ENCODE data around the gene FBXO10. TPM values are rescaled to one million over a fixed set of nuclear protein-coding genes. Genes with fewer than 3 reads are reported as not detected.
"Not testable (repeated sequence)": the region's sequence is repeated elsewhere in the genome, so short reads cannot be mapped to it uniquely, and the experiment has no call there.

The FBXO10 gene
- total RNA-seq, 5 donors from 2014 or later (not counting 1 experiment from before 2014, with no cell fraction given): 2.9 to 5.0 (median 3.8) TPM

GRCh38 chr9:37602817-37603216 is 26.6 kb upstream of the FBXO10 start:
- H3K27ac ChIP-seq (ENCODE audit: low read length): no peak overlapping the region
- no peak overlapping the region for H3K27ac Mint-ChIP-seq
- H3K9me3 Mint-ChIP-seq: no peaks in the 10 kb centered on the region
- no peaks in the 10 kb centered on the region for H3K4me1 Mint-ChIP-seq
- H3K36me3 ChIP-seq (ENCODE audit: control insufficient read depth in 2 of 2, extremely low read depth in 1 of 2, insufficient read depth in 1 of 2, low read length in 1 of 2): no peaks in the 10 kb centered on the region
- H3K9me3 ChIP-seq: no peaks in the 10 kb centered on the region
- ChIA-PET POLR2A (no interaction called here), CTCF (no interaction called here)
- H3K36me3 Mint-ChIP-seq: no peaks in the 10 kb centered on the region
- H3K27me3 ChIP-seq (replicated peaks in 1 of 2; ENCODE audit: control insufficient read depth in 2 of 2, extremely low read depth in 1 of 2, insufficient read depth in 2 of 2, low read length in 1 of 2): peaks cover 2 to 18% of the 10 kb centered on the region in 2 experiments
- H3K4me3 Mint-ChIP-seq: no peak overlapping the region
- DNase-seq (no peak), ATAC-seq (replicated peaks in 1 of 4) (no peak)
- no peaks in the 10 kb centered on the region for H3K4me1 ChIP-seq (ENCODE audit: control insufficient read depth in 1 of 2, extremely low read depth in 1 of 2, insufficient read depth in 2 of 2, low read length in 2 of 2)
- WGBS (ENCODE audit: insufficient coverage): 83% methylated on average over 5 of the region's 5 CpGs
- no peak overlapping the region for H3K4me3 ChIP-seq (ENCODE audit: control insufficient read depth in 1 of 2, extremely low read depth in 1 of 2, low read length in 1 of 2)
- H3K27me3 Mint-ChIP-seq: peaks cover 22 to 29% of the 10 kb centered on the region in 2 donors

GRCh38 chr9:37602061-37602460 is 25.9 kb upstream of the FBXO10 start:
- not testable (repeated sequence) for H3K4me3 Mint-ChIP-seq
- WGBS (ENCODE audit: insufficient coverage): no CpG with 5 or more reads among the region's 4 CpGs

GRCh38 chr9:37596504-37596903 is 20.3 kb upstream of the FBXO10 start:
- CTCF ChIA-PET: interaction anchor here in 1 of 2 donors (0.6 kb wide), 1 partner anchor 17 kb away, joined by 3 read pairs; no protein-coding TSS in a partner anchor
- Histone ChIP-seq H3K36me3 (ENCODE audit: control insufficient read depth in 2 of 2, extremely low read depth in 1 of 2, insufficient read depth in 1 of 2, low read length in 1 of 2) (no peaks in the 10 kb centered on the region), H3K4me3 (ENCODE audit: control insufficient read depth in 1 of 2, extremely low read depth in 1 of 2, low read length in 1 of 2) (no peak overlapping the region), H3K27me3 (replicated peaks in 1 of 2; ENCODE audit: control insufficient read depth in 2 of 2, extremely low read depth in 1 of 2, insufficient read depth in 2 of 2, low read length in 1 of 2) (peaks cover 0 to 3% of the 10 kb centered on the region in 2 experiments), H3K9me3 (no peaks in the 10 kb centered on the region), H3K4me1 (ENCODE audit: control insufficient read depth in 1 of 2, extremely low read depth in 1 of 2, insufficient read depth in 2 of 2, low read length in 2 of 2) (peaks cover 7 to 21% of the 10 kb centered on the region in 2 experiments), H3K27ac (ENCODE audit: low read length) (no peak overlapping the region)
- ATAC-seq (replicated peaks in 1 of 4) (no peak), DNase-seq (no peak)
- no peaks in the 10 kb centered on the region for H3K36me3 Mint-ChIP-seq
- H3K27me3 Mint-ChIP-seq: peaks cover 21 to 23% of the 10 kb centered on the region in 2 donors
- H3K4me1 Mint-ChIP-seq: peaks cover 10 to 22% (median 21%) of the 10 kb centered on the region in 3 donors
- POLR2A ChIA-PET: no interaction called here
- H3K4me3 Mint-ChIP-seq: no peak overlapping the region
- H3K27ac Mint-ChIP-seq: no peak overlapping the region
- no peaks in the 10 kb centered on the region for H3K9me3 Mint-ChIP-seq
- WGBS (ENCODE audit: insufficient coverage): 60% methylated on average over 1 of the region's 2 CpGs

More at GRCh38 chr9:37602061-37602460, 25.9 kb upstream of the FBXO10 start:
- H3K36me3 Mint-ChIP-seq; H3K27ac Mint-ChIP-seq; H3K4me1 ChIP-seq (ENCODE audit: control insufficient read depth in 1 of 2, extremely low read depth in 1 of 2, insufficient read depth in 2 of 2, low read length in 2 of 2); H3K9me3 ChIP-seq; POLR2A ChIA-PET; H3K36me3 ChIP-seq (ENCODE audit: control insufficient read depth in 2 of 2, extremely low read depth in 1 of 2, insufficient read depth in 1 of 2, low read length in 1 of 2); H3K4me1 Mint-ChIP-seq; H3K9me3 Mint-ChIP-seq; CTCF ChIA-PET; H3K27ac ChIP-seq (ENCODE audit: low read length); H3K4me3 ChIP-seq (ENCODE audit: control insufficient read depth in 1 of 2, extremely low read depth in 1 of 2, low read length in 1 of 2); ATAC-seq (replicated peaks in 1 of 4); DNase-seq: not testable (repeated sequence)
- H3K27me3 ChIP-seq (replicated peaks in 1 of 2; ENCODE audit: control insufficient read depth in 2 of 2, extremely low read depth in 1 of 2, insufficient read depth in 2 of 2, low read length in 1 of 2): peaks cover 2 to 17% of the 10 kb centered on the region in 2 experiments
- peaks cover 18 to 26% of the 10 kb centered on the region in 2 donors for H3K27me3 Mint-ChIP-seq

- H3K27ac Mint-ChIP-seq: peak overlapping the region in 1 of 2 donors; percentile 11
- POLR2A ChIA-PET: no interaction called here
- ATAC-seq (replicated peaks in 1 of 4) (no peak), DNase-seq (no peak)
- Histone ChIP-seq H3K27ac (ENCODE audit: low read length) (no peak overlapping the region), H3K27me3 (replicated peaks in 1 of 2; ENCODE audit: control insufficient read depth in 2 of 2, extremely low read depth in 1 of 2, insufficient read depth in 2 of 2, low read length in 1 of 2) (no peaks in the 10 kb centered on the region), H3K4me1 (ENCODE audit: control insufficient read depth in 1 of 2, extremely low read depth in 1 of 2, insufficient read depth in 2 of 2, low read length in 2 of 2) (peaks cover 17 to 34% of the 10 kb centered on the region in 2 experiments), H3K9me3 (no peaks in the 10 kb centered on the region), H3K4me3 (ENCODE audit: control insufficient read depth in 1 of 2, extremely low read depth in 1 of 2, low read length in 1 of 2) (no peak overlapping the region), H3K36me3 (ENCODE audit: control insufficient read depth in 2 of 2, extremely low read depth in 1 of 2, insufficient read depth in 1 of 2, low read length in 1 of 2) (peaks cover 0 to 3% of the 10 kb centered on the region in 2 donors)
- H3K4me3 Mint-ChIP-seq: peak overlapping the region; percentile 46 to 97 (median 57)
- H3K4me1 Mint-ChIP-seq: peaks cover 29 to 42% (median 41%) of the 10 kb centered on the region in 3 donors
- H3K27me3 Mint-ChIP-seq: peaks cover 14 to 15% of the 10 kb centered on the region in 2 donors
- no peaks in the 10 kb centered on the region for H3K36me3 Mint-ChIP-seq
- 93% methylated on average over 3 of the region's 6 CpGs for WGBS (ENCODE audit: insufficient coverage)
- CTCF ChIA-PET: interaction anchor here (0.6 to 1.4 kb wide), 5 partner anchors 18 to 1227 kb away, joined by 3 read pairs; partner anchors contain the start of gene FBXO10 (in 1 of the 2)
- no peaks in the 10 kb centered on the region for H3K9me3 Mint-ChIP-seq
Observed at GRCh38 chr9:37593883-37594448, 17.8 kb upstream of the FBXO10 start.

GRCh38 chr9:37592108-37592951 is 16.1 kb upstream of the FBXO10 start, which contains the start of gene TOMM5:
TOMM5 (minus strand) TSS chr9:37592597; CDS start chr9:37592532, 65 bp downstream.
- Histone ChIP-seq H3K4me1 (ENCODE audit: control insufficient read depth in 1 of 2, extremely low read depth in 1 of 2, insufficient read depth in 2 of 2, low read length in 2 of 2) (peaks cover 17 to 34% of the 10 kb centered on the region in 2 experiments), H3K4me3 (ENCODE audit: control insufficient read depth in 1 of 2, extremely low read depth in 1 of 2, low read length in 1 of 2) (peak within 1 kb of the TSS; percentile 98), H3K27ac (ENCODE audit: low read length) (peak within 1 kb of the TSS; percentile 66), H3K27me3 (replicated peaks in 1 of 2; ENCODE audit: control insufficient read depth in 2 of 2, extremely low read depth in 1 of 2, insufficient read depth in 2 of 2, low read length in 1 of 2) (no peaks in the 10 kb centered on the region), H3K36me3 (ENCODE audit: control insufficient read depth in 2 of 2, extremely low read depth in 1 of 2, insufficient read depth in 1 of 2, low read length in 1 of 2) (peaks cover 0 to 19% of the 10 kb centered on the region in 2 donors), H3K9me3 (no peaks in the 10 kb centered on the region)
- ChIA-PET CTCF (interaction anchor here in 1 of 2 donors (0.5 to 1.4 kb wide), 8 partner anchors 9 to 1009 kb away, joined by 3 to 10 read pairs (median 5); partner anchors contain the start of genes POLR1E and ZCCHC7), POLR2A (interaction anchor here (0.5 to 1.1 kb wide), 11 partner anchors 8 to 1758 kb away, joined by 3 to 7 read pairs (median 3); partner anchors contain the start of genes FBXO10 (in 1 of the 2), POLR1E (in 1 of the 2) and ZBTB5 (in 1 of the 2))
- DNase-seq (peak; percentile 76 to 94 (median 89)), ATAC-seq (replicated peaks in 1 of 4) (peak; percentile 96 to 97 (median 96))
- H3K27me3 Mint-ChIP-seq: peaks cover 14 to 15% of the 10 kb centered on the region in 2 donors
- WGBS (ENCODE audit: insufficient coverage): under 1% methylated on average over 57 of the region's 72 CpGs
- H3K36me3 Mint-ChIP-seq: peaks cover 12% of the 10 kb centered on the region
- peak within 1 kb of the TSS; percentile 97 to 98 (median 97) for H3K4me3 Mint-ChIP-seq
- peak within 1 kb of the TSS; percentile 92 to 96 for H3K27ac Mint-ChIP-seq
- no peaks in the 10 kb centered on the region for H3K9me3 Mint-ChIP-seq
- H3K4me1 Mint-ChIP-seq: peaks cover 29 to 42% (median 41%) of the 10 kb centered on the region in 3 donors

- ATAC-seq (replicated peaks in 1 of 4) (no peak), DNase-seq (no peak)
- H3K36me3 Mint-ChIP-seq: peaks cover 34% of the 10 kb centered on the region
- CTCF ChIA-PET: interaction anchor here in 1 of 2 donors (0.7 kb wide), 1 partner anchor 25 kb away, joined by 4 read pairs; no protein-coding TSS in a partner anchor
- Histone ChIP-seq H3K4me3 (ENCODE audit: control insufficient read depth in 1 of 2, extremely low read depth in 1 of 2, low read length in 1 of 2) (no peak overlapping the region), H3K9me3 (no peaks in the 10 kb centered on the region), H3K27ac (ENCODE audit: low read length) (no peak overlapping the region), H3K27me3 (replicated peaks in 1 of 2; ENCODE audit: control insufficient read depth in 2 of 2, extremely low read depth in 1 of 2, insufficient read depth in 2 of 2, low read length in 1 of 2) (no peaks in the 10 kb centered on the region), H3K36me3 (ENCODE audit: control insufficient read depth in 2 of 2, extremely low read depth in 1 of 2, insufficient read depth in 1 of 2, low read length in 1 of 2) (peaks cover 0 to 65% of the 10 kb centered on the region in 2 donors), H3K4me1 (ENCODE audit: control insufficient read depth in 1 of 2, extremely low read depth in 1 of 2, insufficient read depth in 2 of 2, low read length in 2 of 2) (peaks cover 12 to 19% of the 10 kb centered on the region in 2 experiments)
- H3K27ac Mint-ChIP-seq: no peak overlapping the region
- H3K27me3 Mint-ChIP-seq: no peaks in the 10 kb centered on the region
- no peaks in the 10 kb centered on the region for H3K9me3 Mint-ChIP-seq
- peaks cover 36 to 46% (median 37%) of the 10 kb centered on the region in 3 donors for H3K4me1 Mint-ChIP-seq
- no CpG with 5 or more reads among the region's 4 CpGs for WGBS (ENCODE audit: insufficient coverage)
- POLR2A ChIA-PET: no interaction called here
- no peak overlapping the region for H3K4me3 Mint-ChIP-seq
Observed at GRCh38 chr9:37587521-37587920, 11.3 kb upstream of the FBXO10 start.

Data from T-cell (primary cell).